ENCODE measurements around the gene PARVB.
A peak's percentile ranks its signal among the peaks of the same experiment; 100 is the strongest.
"Not testable (repeated sequence)": the region's sequence is repeated elsewhere in the genome, so short reads cannot be mapped to it uniquely, and the experiment has no call there.

Gene PARVB

GRCh38 chr22:44004104-44004460 is 20.0 kb upstream of the PARVB start:
- no peak for TF ChIP-seq ZNF274 (IDR thresholded peaks at IDR 0.05; ENCODE audit: low read depth, low read length)
- no peak overlapping the region for H3K4me3 ChIP-seq (ENCODE audit: low read length)

GRCh38 chr22:44005524-44005923 is 18.6 kb upstream of the PARVB start:
- H3K4me3 ChIP-seq (ENCODE audit: low read length), result no peak overlapping the region
- no peak for TF ChIP-seq ZNF274 (IDR thresholded peaks at IDR 0.05; ENCODE audit: low read depth, low read length)

GRCh38 chr22:44012162-44012561 is 11.9 kb upstream of the PARVB start:
- no peak for TF ChIP-seq ZNF274 (IDR thresholded peaks at IDR 0.05; ENCODE audit: low read depth, low read length)

GRCh38 chr22:44012591-44012990 is 11.5 kb upstream of the PARVB start:
- TF ChIP-seq ZNF274 (IDR thresholded peaks at IDR 0.05; ENCODE audit: low read depth, low read length), result no peak
- no peak overlapping the region for H3K4me3 ChIP-seq (ENCODE audit: low read length)

More at GRCh38 chr22:44012162-44012561, 11.9 kb upstream of the PARVB start:
- no peak overlapping the region for H3K4me3 ChIP-seq (ENCODE audit: low read length)

- no peak for TF ChIP-seq ZNF274 (IDR thresholded peaks at IDR 0.05; ENCODE audit: low read depth, low read length)
- no peak overlapping the region for H3K4me3 ChIP-seq (ENCODE audit: low read length)
These were observed 9.9 kb upstream of the PARVB start for GRCh38 chr22:44014241-44014640.

GRCh38 chr22:44016586-44016985 is 7.5 kb upstream of the PARVB start:
- not testable (repeated sequence) for H3K4me3 ChIP-seq (ENCODE audit: low read length)

GRCh38 chr22:44018594-44018993 is 5.5 kb upstream of the PARVB start:
- H3K4me3 ChIP-seq (ENCODE audit: low read length), result no peak overlapping the region
- TF ChIP-seq ZNF274 (IDR thresholded peaks at IDR 0.05; ENCODE audit: low read depth, low read length), result no peak

GRCh38 chr22:44019416-44019815 is 4.7 kb upstream of the PARVB start:
- no peak overlapping the region for H3K4me3 ChIP-seq (ENCODE audit: low read length)
- TF ChIP-seq ZNF274 (IDR thresholded peaks at IDR 0.05; ENCODE audit: low read depth, low read length), result no peak

GRCh38 chr22:44019846-44020245 is 4.3 kb upstream of the PARVB start:
- H3K4me3 ChIP-seq (ENCODE audit: low read length), result no peak overlapping the region
- no peak for TF ChIP-seq ZNF274 (IDR thresholded peaks at IDR 0.05; ENCODE audit: low read depth, low read length)

GRCh38 chr22:44020981-44021380 is 3.1 kb upstream of the PARVB start:
- no peak overlapping the region for H3K4me3 ChIP-seq (ENCODE audit: low read length)
- no peak for TF ChIP-seq ZNF274 (IDR thresholded peaks at IDR 0.05; ENCODE audit: low read depth, low read length)

- TF ChIP-seq ZNF274 (IDR thresholded peaks at IDR 0.05; ENCODE audit: low read depth, low read length), result no peak
- peak overlapping the region; percentile 79; the same call in 1 of the 2 replicates for H3K4me3 ChIP-seq (ENCODE audit: low read length)
These were observed 456 bp upstream of the PARVB start for GRCh38 chr22:44023404-44024287.

GRCh38 chr22:44025171-44026065 is 1.3 kb downstream of the PARVB start:
- peak overlapping the region; percentile 83 for H3K4me3 ChIP-seq (ENCODE audit: low read length)
- TF ChIP-seq ZNF274 (IDR thresholded peaks at IDR 0.05; ENCODE audit: low read depth, low read length), result no peak

GRCh38 chr22:44026066-44026629 is 2.0 kb downstream of the PARVB start:
- no peak for TF ChIP-seq ZNF274 (IDR thresholded peaks at IDR 0.05; ENCODE audit: low read depth, low read length)
- peak overlapping the region; percentile 83; the same call in 1 of the 2 replicates for H3K4me3 ChIP-seq (ENCODE audit: low read length)

Data from GM08714 (cell line).